Activated CD4-positive, alpha-beta T cell treated with anti-CD3 and anti-CD28 coated beads, Interleukin-2, amount 50 U/mL, for 1 hour (primary cell): ENCODE results near the gene OR9A2.
"Not testable (repeated sequence)": the region's sequence is repeated elsewhere in the genome, so short reads cannot be mapped to it uniquely, and the experiment has no call there.

Source experiments
- DNase-seq: peaks from one replicate; pipeline ENCODE4 v3.0.0-alpha.2; 2020

The OR9A2 gene

GRCh38 chr7:143015926-143016490 is 10.9 kb downstream of the OR9A2 start:
- DNase-seq = no peak

- DNase-seq = no peak
Measured at GRCh38 chr7:143015084-143015483, 11.8 kb downstream of the OR9A2 start.

- no peak for DNase-seq
Measured at GRCh38 chr7:143013893-143014292, 13.0 kb downstream of the OR9A2 start.

- DNase-seq = no peak
Measured at GRCh38 chr7:143013473-143013872, 13.5 kb downstream of the OR9A2 start.

GRCh38 chr7:143012409-143012808 is 14.5 kb downstream of the OR9A2 start:
- DNase-seq = no peak

GRCh38 chr7:143012001-143012400 is 14.9 kb downstream of the OR9A2 start:
- DNase-seq = no peak

GRCh38 chr7:143008007-143008901 is 18.7 kb downstream of the OR9A2 start:
- peak; percentile 83 for DNase-seq

GRCh38 chr7:143005632-143006260 is 21.2 kb downstream of the OR9A2 start:
- no peak for DNase-seq

- DNase-seq = peak; percentile 34
Measured at GRCh38 chr7:143003393-143004051, 23.4 kb downstream of the OR9A2 start.

- DNase-seq = no peak
Measured at GRCh38 chr7:143002898-143003297, 24.0 kb downstream of the OR9A2 start.

GRCh38 chr7:143002106-143002505 is 24.8 kb downstream of the OR9A2 start:
- no peak for DNase-seq

- no peak for DNase-seq
Measured at GRCh38 chr7:143000648-143001047, 26.3 kb downstream of the OR9A2 start.

GRCh38 chr7:142999793-143000192 is 27.1 kb downstream of the OR9A2 start:
- no peak for DNase-seq

- DNase-seq = no peak
Measured at GRCh38 chr7:142998966-142999365, 28.0 kb downstream of the OR9A2 start.

- no peak for DNase-seq
Measured at GRCh38 chr7:142997456-142997989, 29.4 kb downstream of the OR9A2 start.

- no peak for DNase-seq
Measured at GRCh38 chr7:142992427-142992826, 34.5 kb downstream of the OR9A2 start.

GRCh38 chr7:142984297-142984696 is 42.6 kb downstream of the OR9A2 start:
- DNase-seq = no peak

GRCh38 chr7:142983825-142984224 is 43.1 kb downstream of the OR9A2 start:
- no peak for DNase-seq

GRCh38 chr7:142978402-142978801 is 48.5 kb downstream of the OR9A2 start:
- DNase-seq = not testable (repeated sequence)
